CD4-positive, CD25-positive, alpha-beta regulatory T cell (primary cell): ENCODE data around the gene ZNF624. TPM values are rescaled to one million over a fixed set of nuclear protein-coding genes. Genes with fewer than 3 reads are reported as not detected.

Experiments used
- ATAC-seq, 2 donors: fragments of 150-1000 bp; cut with Tn5 transposase; one replicate each; pipeline ENCODE4 v1.10.0; 2021; ENCODE audit warnings: low read depth in 2 of 2, moderate number of reproducible peaks in 2 of 2, moderate library complexity in 1 of 2
- DNase-seq, 3 donors: peaks; one replicate each; pipeline versions ENCODE4 v3.0.0 to v3.0.0-alpha.2; 2012 to 2022; ENCODE audit warnings: mixed read lengths in 1 of 3
- H3K27ac ChIP-seq: one replicate; pipeline ENCODE4 v1.7.0; 2013; ENCODE audit warnings: mild to moderate bottlenecking, low read length; ENCODE audit not compliant: insufficient read depth, poor library complexity, severe bottlenecking
- H3K27me3 ChIP-seq: one replicate; pipeline ENCODE4 v1.7.0; 2013; ENCODE audit warnings: low read length; ENCODE audit not compliant: control insufficient read depth, insufficient read depth
- H3K36me3 ChIP-seq: one replicate; pipeline ENCODE4 v1.7.0; 2013; ENCODE audit warnings: mild to moderate bottlenecking, low read length, moderate library complexity; ENCODE audit not compliant: control insufficient read depth, insufficient read depth
- H3K4me1 ChIP-seq: 2 replicates; pipeline ENCODE4 v1.7.0; 2013; ENCODE audit warnings: mild to moderate bottlenecking, low read length; ENCODE audit not compliant: insufficient read depth, control insufficient read depth, poor library complexity, severe bottlenecking
- H3K4me3 ChIP-seq: one replicate; pipeline ENCODE4 v1.7.0; 2013; ENCODE audit warnings: low read depth, mild to moderate bottlenecking, low read length, moderate library complexity
- H3K9me3 ChIP-seq, 2 experiments: 1 replicate in 1 of 2; 2 replicates in 1 of 2; pipeline ENCODE4 v1.7.0; 2013; ENCODE audit warnings: low read length in 2 of 2, mild to moderate bottlenecking in 1 of 2, moderate library complexity in 1 of 2; ENCODE audit not compliant: control insufficient read depth in 2 of 2
- H3K27ac Mint-ChIP-seq, 3 donors: one replicate each; pipeline ENCODE4 v1.8.0; 2020 to 2022; ENCODE audit warnings: mild to moderate bottlenecking in 3 of 3, mixed read lengths in 3 of 3, moderate library complexity in 2 of 3
- H3K27me3 Mint-ChIP-seq: one replicate; pipeline ENCODE4 v1.8.0; 2022; ENCODE audit warnings: mild to moderate bottlenecking, mixed read lengths
- H3K36me3 Mint-ChIP-seq: one replicate; pipeline ENCODE4 v1.8.0; 2020; ENCODE audit warnings: mixed read lengths
- H3K4me1 Mint-ChIP-seq, 4 donors: one replicate each; pipeline ENCODE4 v1.8.0; 2020 to 2022; ENCODE audit warnings: mixed read lengths in 4 of 4, mild to moderate bottlenecking in 1 of 4
- H3K4me3 Mint-ChIP-seq, 4 donors: one replicate each; pipeline ENCODE4 v1.8.0; 2020 to 2022; ENCODE audit warnings: mild to moderate bottlenecking in 4 of 4, mixed read lengths in 4 of 4, moderate library complexity in 3 of 4
- H3K9me3 Mint-ChIP-seq, 7 donors: one replicate each; pipeline ENCODE4 v1.8.0; 2020 to 2022; ENCODE audit warnings: mixed read lengths in 7 of 7, mild to moderate bottlenecking in 3 of 7, moderate library complexity in 2 of 7
- polyA plus RNA-seq, 4 donors: library from polyadenylated mRNA; unstranded; fragments of 300-500 nt; fragmentation: Illumina TruSeq; gene quantifications; one replicate each; pipeline ENCODE4 v1.2.3, GENCODE V29; 2021
- total RNA-seq: library from RNA; stranded (reverse); gene quantifications from one replicate; pipeline ENCODE4 v1.2.3, GENCODE V29; 2022

The ZNF624 gene
- total and polyA plus RNA-seq, 5 donors from 2014 or later = 2.5 to 6.2 (median 4.4) TPM

- Histone ChIP-seq H3K9me3 (no peaks in the 10 kb centered on the region), H3K27me3 (peaks cover 13% of the 10 kb centered on the region), H3K4me3 (no peak overlapping the region), H3K4me1 (peaks cover 13% of the 10 kb centered on the region), H3K36me3 (no peaks in the 10 kb centered on the region), H3K27ac (no peak overlapping the region)
- no peaks in the 10 kb centered on the region for H3K9me3 Mint-ChIP-seq
- peaks cover 53% of the 10 kb centered on the region for H3K27me3 Mint-ChIP-seq
- H3K27ac Mint-ChIP-seq = peak overlapping the region in 1 of 3 donors; percentile 38
- peak overlapping the region; percentile 82 to 88 (median 83) for H3K4me3 Mint-ChIP-seq
- H3K4me1 Mint-ChIP-seq = peaks cover 5 to 10% (median 7%) of the 10 kb centered on the region in 4 donors
- DNase-seq (peak; percentile 84 to 90 (median 89)), ATAC-seq (peak; percentile 86 to 90)
- no peaks in the 10 kb centered on the region for H3K36me3 Mint-ChIP-seq
Measured at GRCh38 chr17:16589097-16589969, 64.3 kb downstream of the ZNF624 start.

- H3K4me1 Mint-ChIP-seq = peaks cover 6 to 27% (median 14%) of the 10 kb centered on the region in 4 donors
- Histone ChIP-seq H3K27ac (no peak overlapping the region), H3K36me3 (no peaks in the 10 kb centered on the region), H3K4me1 (peaks cover 24% of the 10 kb centered on the region), H3K9me3 (no peaks in the 10 kb centered on the region), H3K4me3 (no peak overlapping the region), H3K27me3 (peaks cover 10% of the 10 kb centered on the region)
- DNase-seq (no peak), ATAC-seq (no peak)
- peak overlapping the region in 2 of 4 donors; percentile 2 to 79 for H3K4me3 Mint-ChIP-seq
- no peaks in the 10 kb centered on the region for H3K36me3 Mint-ChIP-seq
- H3K27me3 Mint-ChIP-seq = peaks cover 50% of the 10 kb centered on the region
- no peak overlapping the region for H3K27ac Mint-ChIP-seq
- no peaks in the 10 kb centered on the region for H3K9me3 Mint-ChIP-seq
Measured at GRCh38 chr17:16585796-16586195, 67.9 kb downstream of the ZNF624 start.

- no peaks in the 10 kb centered on the region for H3K9me3 ChIP-seq
- no peaks in the 10 kb centered on the region for H3K36me3 ChIP-seq
- ATAC-seq (peak; percentile 98), DNase-seq (peak; percentile 81 to 93 (median 90))
- Mint-ChIP-seq H3K36me3 (no peaks in the 10 kb centered on the region), H3K27me3 (peaks cover 52% of the 10 kb centered on the region), H3K27ac (peak overlapping the region in 2 of 3 donors; percentile 87 to 89), H3K4me1 (peaks cover 6 to 24% (median 12%) of the 10 kb centered on the region in 4 donors), H3K4me3 (peak overlapping the region; percentile 75 to 85 (median 80)), H3K9me3 (peaks cover 0 to 4% (median 0%) of the 10 kb centered on the region in 7 donors)
- H3K4me1 ChIP-seq = peaks cover 21% of the 10 kb centered on the region
- peak overlapping the region; percentile 60 for H3K4me3 ChIP-seq
- peak overlapping the region; percentile 81 for H3K27ac ChIP-seq
- H3K27me3 ChIP-seq = peaks cover 7% of the 10 kb centered on the region
Measured at GRCh38 chr17:16584273-16584995, 69.2 kb downstream of the ZNF624 start.

- Histone ChIP-seq H3K4me1 (peaks cover 15% of the 10 kb centered on the region), H3K27me3 (peaks cover 7% of the 10 kb centered on the region), H3K27ac (peak overlapping the region; percentile 81), H3K4me3 (peak overlapping the region; percentile 60), H3K36me3 (no peaks in the 10 kb centered on the region), H3K9me3 (no peaks in the 10 kb centered on the region)
- DNase-seq = no peak
- H3K9me3 Mint-ChIP-seq = peaks cover 0 to 5% (median 0%) of the 10 kb centered on the region in 7 donors
- no peak for ATAC-seq
- H3K36me3 Mint-ChIP-seq = no peaks in the 10 kb centered on the region
- H3K4me3 Mint-ChIP-seq = peak overlapping the region; percentile 75 to 85 (median 80)
- peaks cover 6 to 22% (median 11%) of the 10 kb centered on the region in 4 donors for H3K4me1 Mint-ChIP-seq
- peaks cover 48% of the 10 kb centered on the region for H3K27me3 Mint-ChIP-seq
- H3K27ac Mint-ChIP-seq = peak overlapping the region; percentile 85 to 89 (median 87)
Measured at GRCh38 chr17:16583781-16584180, 69.9 kb downstream of the ZNF624 start.

GRCh38 chr17:16573466-16573865 lies 80.2 kb downstream of the ZNF624 start:
- Histone ChIP-seq H3K4me3 (no peak overlapping the region), H3K27ac (no peak overlapping the region), H3K9me3 (no peaks in the 10 kb centered on the region), H3K4me1 (peaks cover 8% of the 10 kb centered on the region), H3K27me3 (peaks cover 2% of the 10 kb centered on the region), H3K36me3 (no peaks in the 10 kb centered on the region)
- DNase-seq = no peak
- peaks cover 0 to 8% (median 0%) of the 10 kb centered on the region in 7 donors for H3K9me3 Mint-ChIP-seq
- peaks cover 0 to 8% (median 5%) of the 10 kb centered on the region in 4 donors for H3K4me1 Mint-ChIP-seq
- H3K27ac Mint-ChIP-seq = peak overlapping the region in 1 of 3 donors; percentile 4
- peaks cover 11% of the 10 kb centered on the region for H3K27me3 Mint-ChIP-seq
- no peak overlapping the region for H3K4me3 Mint-ChIP-seq
- H3K36me3 Mint-ChIP-seq = no peaks in the 10 kb centered on the region
- no peak for ATAC-seq

Other genes starting within 250 kb of the ZNF624 start
- gene TRPV2, start 238.3 kb downstream of the ZNF624 start, total RNA-seq = 125 TPM
- 100 to 1,000 TPM in 3 of 4 donors, 10 to 100 TPM in 1; 99.4 to 142 (median 120) TPM for gene TRPV2, start 238.3 kb downstream of the ZNF624 start, polyA plus RNA-seq
- gene LRRC75A, start 161.7 kb downstream of the ZNF624 start, total RNA-seq = 3.8 TPM
- 1 to 10 TPM; 1.5 to 3.5 (median 1.7) TPM for gene LRRC75A, start 161.7 kb downstream of the ZNF624 start, polyA plus RNA-seq
- gene ZNF287, start 84.6 kb downstream of the ZNF624 start, total RNA-seq = 5.4 TPM
- gene ZNF287, start 84.6 kb downstream of the ZNF624 start, polyA plus RNA-seq = 10 to 100 TPM in 3 of 4 donors, 1 to 10 TPM in 1; 8.1 to 14.4 (median 11.9) TPM
- gene CCDC144A, start 36.4 kb upstream of the ZNF624 start, total RNA-seq = 21.8 TPM
- 1 to 10 TPM in 3 of 4 donors, under 1 TPM in 1; 0.99 to 3.4 (median 1.9) TPM for gene CCDC144A, start 36.4 kb upstream of the ZNF624 start, polyA plus RNA-seq